Measurements from ENCODE around the gene CD300A. TPM values are rescaled to one million over a fixed set of nuclear protein-coding genes. Genes with fewer than 3 reads are reported as not detected.

The CD300A gene
- total RNA-seq, 1 experiment from 2014 or later = not detected

GRCh38 chr17:74431568-74432423 is 34.6 kb upstream of the CD300A start, which contains the start of gene GPRC5C:
Gene GPRC5C, plus strand, starts transcription at chr17:74432088. Its CDS starts 7,689 bp downstream, at chr17:74439777.
- H3K36me3 ChIP-seq = no peaks in the 10 kb centered on the region
- H3K4me1 ChIP-seq (replicated peaks) = peaks cover 40% of the 10 kb centered on the region
- DNase-seq (ENCODE audit: low read depth in 1 of 2, low spot score in 2 of 2) = peak; percentile 67 to 72
- H3K27me3 ChIP-seq (replicated peaks) = peaks cover 15% of the 10 kb centered on the region
- H3K4me3 ChIP-seq = peak within 1 kb of the TSS; percentile 50
- peak within 1 kb of the TSS; percentile 86 for H3K27ac ChIP-seq
- H3K9me3 ChIP-seq (replicated peaks) = no peaks in the 10 kb centered on the region; the same call in 1 of the 2 replicates

- peak overlapping the region; percentile 50 for H3K4me3 ChIP-seq
- no peak overlapping the region for H3K27ac ChIP-seq
- H3K9me3 ChIP-seq (replicated peaks) = no peaks in the 10 kb centered on the region; the same call in 1 of the 2 replicates
- H3K36me3 ChIP-seq = no peaks in the 10 kb centered on the region
- H3K27me3 ChIP-seq (replicated peaks) = peaks cover 15% of the 10 kb centered on the region
- H3K4me1 ChIP-seq (replicated peaks) = peaks cover 40% of the 10 kb centered on the region
- DNase-seq (ENCODE audit: low read depth in 1 of 2, low spot score in 2 of 2) = no peak
Observed at GRCh38 chr17:74432424-74432690, 34.1 kb upstream of the CD300A start.

GRCh38 chr17:74432766-74433391 is 33.6 kb upstream of the CD300A start:
- Histone ChIP-seq H3K4me3 (peak overlapping the region; percentile 50), H3K9me3 (replicated peaks) (peaks cover 4% of the 10 kb centered on the region)
- no peak for DNase-seq (ENCODE audit: low read depth in 1 of 2, low spot score in 2 of 2)

GRCh38 chr17:74433421-74434121 is 32.9 kb upstream of the CD300A start:
- peak in 1 of 2 experiments; percentile 37 for DNase-seq (ENCODE audit: low read depth in 1 of 2, low spot score in 2 of 2)
- H3K4me3 ChIP-seq = no peak overlapping the region
- H3K27ac ChIP-seq = no peak overlapping the region

More at GRCh38 chr17:74432766-74433391, 33.6 kb upstream of the CD300A start:
- Histone ChIP-seq H3K4me1 (replicated peaks) (peaks cover 40% of the 10 kb centered on the region), H3K36me3 (no peaks in the 10 kb centered on the region), H3K27me3 (replicated peaks) (peaks cover 15% of the 10 kb centered on the region), H3K27ac (no peak overlapping the region)

GRCh38 chr17:74435775-74436359 is 30.6 kb upstream of the CD300A start:
- H3K27ac ChIP-seq = no peak overlapping the region

More at GRCh38 chr17:74433421-74434121, 32.9 kb upstream of the CD300A start:
- H3K36me3 ChIP-seq = no peaks in the 10 kb centered on the region
- H3K27me3 ChIP-seq (replicated peaks) = peaks cover 15% of the 10 kb centered on the region
- H3K4me1 ChIP-seq (replicated peaks) = peaks cover 40% of the 10 kb centered on the region
- peaks cover 8% of the 10 kb centered on the region for H3K9me3 ChIP-seq (replicated peaks)

GRCh38 chr17:74437702-74438101 is 28.7 kb upstream of the CD300A start:
- peaks cover 3% of the 10 kb centered on the region; the same call in 1 of the 2 replicates for H3K27me3 ChIP-seq (replicated peaks)
- no peak overlapping the region for H3K4me3 ChIP-seq
- H3K27ac ChIP-seq = no peak overlapping the region
- peaks cover 14% of the 10 kb centered on the region for H3K4me1 ChIP-seq (replicated peaks)
- peaks cover 11% of the 10 kb centered on the region for H3K9me3 ChIP-seq (replicated peaks)
- DNase-seq (ENCODE audit: low read depth in 1 of 2, low spot score in 2 of 2) = no peak
- no peaks in the 10 kb centered on the region for H3K36me3 ChIP-seq

More at GRCh38 chr17:74435775-74436359, 30.6 kb upstream of the CD300A start:
- Histone ChIP-seq H3K27me3 (replicated peaks) (peaks cover 13% of the 10 kb centered on the region), H3K4me3 (no peak overlapping the region), H3K9me3 (replicated peaks) (peaks cover 11% of the 10 kb centered on the region), H3K4me1 (replicated peaks) (peaks cover 26% of the 10 kb centered on the region), H3K36me3 (no peaks in the 10 kb centered on the region)
- no peak for DNase-seq (ENCODE audit: low read depth in 1 of 2, low spot score in 2 of 2)

- no peak overlapping the region for H3K4me3 ChIP-seq
- no peak for DNase-seq (ENCODE audit: low read depth in 1 of 2, low spot score in 2 of 2)
Observed at GRCh38 chr17:74439691-74440567, 26.5 kb upstream of the CD300A start.

GRCh38 chr17:74441537-74441936 is 24.9 kb upstream of the CD300A start:
- Histone ChIP-seq H3K4me1 (replicated peaks) (no peaks in the 10 kb centered on the region), H3K36me3 (peaks cover 4% of the 10 kb centered on the region; the same call in 1 of the 2 replicates), H3K27me3 (replicated peaks) (no peaks in the 10 kb centered on the region), H3K27ac (no peak overlapping the region), H3K4me3 (no peak overlapping the region), H3K9me3 (replicated peaks) (peaks cover 11% of the 10 kb centered on the region)
- DNase-seq (ENCODE audit: low read depth in 1 of 2, low spot score in 2 of 2) = no peak

More at GRCh38 chr17:74439691-74440567, 26.5 kb upstream of the CD300A start:
- Histone ChIP-seq H3K27ac (no peak overlapping the region), H3K36me3 (peaks cover 4% of the 10 kb centered on the region; the same call in 1 of the 2 replicates), H3K9me3 (replicated peaks) (peaks cover 11% of the 10 kb centered on the region), H3K4me1 (replicated peaks) (no peaks in the 10 kb centered on the region), H3K27me3 (replicated peaks) (no peaks in the 10 kb centered on the region)

GRCh38 chr17:74442291-74442669 is 24.2 kb upstream of the CD300A start:
- no peaks in the 10 kb centered on the region for H3K4me1 ChIP-seq (replicated peaks)
- peaks cover 11% of the 10 kb centered on the region for H3K9me3 ChIP-seq (replicated peaks)
- H3K4me3 ChIP-seq = no peak overlapping the region
- peaks cover 4% of the 10 kb centered on the region; the same call in 1 of the 2 replicates for H3K36me3 ChIP-seq
- DNase-seq (ENCODE audit: low read depth in 1 of 2, low spot score in 2 of 2) = no peak
- H3K27me3 ChIP-seq (replicated peaks) = no peaks in the 10 kb centered on the region
- H3K27ac ChIP-seq = no peak overlapping the region

GRCh38 chr17:74442670-74443515 is 23.5 kb upstream of the CD300A start:
- Histone ChIP-seq H3K27ac (no peak overlapping the region), H3K27me3 (replicated peaks) (no peaks in the 10 kb centered on the region), H3K4me3 (no peak overlapping the region), H3K36me3 (peaks cover 4% of the 10 kb centered on the region; the same call in 1 of the 2 replicates), H3K4me1 (replicated peaks) (no peaks in the 10 kb centered on the region), H3K9me3 (replicated peaks) (peaks cover 7% of the 10 kb centered on the region; the same call in 1 of the 2 replicates)
- no peak for DNase-seq (ENCODE audit: low read depth in 1 of 2, low spot score in 2 of 2)

- Histone ChIP-seq H3K4me3 (no peak overlapping the region), H3K4me1 (replicated peaks) (peaks cover 3% of the 10 kb centered on the region), H3K36me3 (peaks cover 4% of the 10 kb centered on the region; the same call in 1 of the 2 replicates), H3K27me3 (replicated peaks) (no peaks in the 10 kb centered on the region), H3K9me3 (replicated peaks) (peaks cover 1% of the 10 kb centered on the region; the same call in 1 of the 2 replicates), H3K27ac (no peak overlapping the region)
- DNase-seq (ENCODE audit: low read depth in 1 of 2, low spot score in 2 of 2) = no peak
Observed at GRCh38 chr17:74443516-74444296, 22.7 kb upstream of the CD300A start.
